GM23338 (cell line): ENCODE results near the gene DNAAF8. TPM values are rescaled to one million over a fixed set of nuclear protein-coding genes. Genes with fewer than 3 reads are reported as not detected.

Experiments
- ATAC-seq: fragments of 200-7000 bp; cut with Tn5 transposase; 3 replicates; pipeline ENCODE4 v1.9.1; 2020
- DNase-seq: peaks from one replicate; pipeline ENCODE4 v3.0.0-alpha.2; 2015; ENCODE audit warnings: low spot score
- H2AFZ ChIP-seq: fragments of 200-600 bp; sonication (generic); 2 replicates; pipeline ENCODE4 v1.8.0; 2016; ENCODE audit warnings: antibody characterized with exemption, mild to moderate bottlenecking, moderate library complexity
- H3F3A ChIP-seq: fragments of 200-600 bp; sonication (generic); replicated peaks from 2 replicates; pipeline ENCODE4 v1.8.0; 2017; ENCODE audit warnings: antibody characterized with exemption, mixed run types, low read depth
- H3K27ac ChIP-seq: fragments of 200-600 bp; sonication (generic); 2 replicates; pipeline ENCODE4 v1.6.1; 2016; ENCODE audit warnings: low read depth
- H3K27me3 ChIP-seq: fragments of 200-600 bp; sonication (generic); 2 replicates; pipeline ENCODE4 v1.8.0; 2016; ENCODE audit warnings: mild to moderate bottlenecking, mixed run types, moderate library complexity; ENCODE audit not compliant: insufficient read depth
- H3K36me3 ChIP-seq: fragments of 200-600 bp; sonication (generic); 2 replicates; pipeline ENCODE4 v1.8.0; 2016; ENCODE audit warnings: mild to moderate bottlenecking; ENCODE audit not compliant: insufficient read depth
- H3K4me1 ChIP-seq: fragments of 200-600 bp; sonication (generic); 2 replicates; pipeline ENCODE4 v1.8.0; 2016; ENCODE audit warnings: mild to moderate bottlenecking, moderate library complexity; ENCODE audit not compliant: insufficient read depth
- H3K4me2 ChIP-seq: fragments of 200-600 bp; sonication (generic); 2 replicates; pipeline ENCODE4 v1.7.1; 2017; ENCODE audit warnings: mixed run types
- H3K4me3 ChIP-seq: fragments of 200-600 bp; sonication (generic); 2 replicates; pipeline ENCODE4 v1.6.1; 2016; ENCODE audit warnings: mixed run types
- H3K79me2 ChIP-seq: fragments of 200-600 bp; sonication (generic); replicated peaks from 2 replicates; pipeline ENCODE4 v1.8.0; 2017; ENCODE audit warnings: mild to moderate bottlenecking; ENCODE audit not compliant: insufficient read depth
- H3K9me2 ChIP-seq: fragments of 200-600 bp; sonication (generic); 2 replicates; pipeline ENCODE4 v1.8.0; 2017; ENCODE audit not compliant: insufficient read depth
- H4K20me1 ChIP-seq: fragments of 200-600 bp; sonication (generic); replicated peaks from 2 replicates; pipeline ENCODE4 v1.8.0; 2017; ENCODE audit warnings: mild to moderate bottlenecking; ENCODE audit not compliant: insufficient read depth
- H3K27ac Mint-ChIP-seq: 2 replicates; pipeline ENCODE4 v1.8.0; 2020; ENCODE audit warnings: inconsistent platforms, mild to moderate bottlenecking, moderate library complexity, mixed read lengths
- H3K27me3 Mint-ChIP-seq: 3 replicates; pipeline ENCODE4 v1.8.0; 2022; ENCODE audit warnings: low read depth, mild to moderate bottlenecking, moderate library complexity, mixed read lengths, inconsistent platforms; ENCODE audit not compliant: insufficient read depth, poor library complexity
- H3K36me3 Mint-ChIP-seq: 3 replicates; pipeline ENCODE4 v1.8.0; 2021; ENCODE audit warnings: low read depth, mild to moderate bottlenecking, inconsistent platforms, moderate library complexity, mixed read lengths
- H3K4me1 Mint-ChIP-seq: 3 replicates; pipeline ENCODE4 v1.8.0; 2020; ENCODE audit warnings: mild to moderate bottlenecking, inconsistent platforms, mixed read lengths
- H3K4me3 Mint-ChIP-seq: 3 replicates; pipeline ENCODE4 v1.8.0; 2021; ENCODE audit warnings: moderate library complexity, mild to moderate bottlenecking, inconsistent platforms, mixed read lengths
- H3K9me3 Mint-ChIP-seq: 3 replicates; pipeline ENCODE4 v1.8.0; 2020; ENCODE audit warnings: moderate library complexity, mild to moderate bottlenecking, inconsistent platforms, mixed read lengths
- CREB1 ChIP-seq: fragments of 250-450 bp; sonication (Bioruptor Pico); IDR thresholded peaks from 2 replicates; pipeline ENCODE4 v1.5.0; 2020; ENCODE audit warnings: low read depth, mild to moderate bottlenecking, moderate library complexity
- EZH2 ChIP-seq: fragments of 200-600 bp; sonication (generic); IDR thresholded peaks from one replicate; pipeline ENCODE4 v1.8.0; 2017; ENCODE audit warnings: antibody characterized with exemption, mild to moderate bottlenecking, low read depth; ENCODE audit not compliant: unreplicated experiment
- JUNB ChIP-seq: IDR thresholded peaks from one replicate; pipeline ENCODE4 v1.6.1; 2016; ENCODE audit warnings: antibody characterized with exemption; ENCODE audit not compliant: unreplicated experiment
- NANOG ChIP-seq: IDR thresholded peaks from 2 replicates; pipeline ENCODE4 v1.6.1; 2016; ENCODE audit warnings: antibody characterized with exemption, borderline replicate concordance
- POLR2AphosphoS5 ChIP-seq: IDR thresholded peaks from 2 replicates; pipeline ENCODE4 v1.6.1; 2016; ENCODE audit warnings: antibody characterized with exemption, low read depth
- STAT1 ChIP-seq: IDR thresholded peaks from one replicate; pipeline ENCODE4 v1.6.1; 2016; ENCODE audit warnings: antibody characterized with exemption; ENCODE audit not compliant: unreplicated experiment
- ZNF114 ChIP-seq: fragments of 250-450 bp; sonication (Bioruptor Pico); IDR thresholded peaks from 2 replicates; pipeline ENCODE4 v1.5.0; 2020; ENCODE audit warnings: mild to moderate bottlenecking, moderate library complexity
- ZNF331 ChIP-seq: fragments of 250-450 bp; sonication (Bioruptor Pico); IDR thresholded peaks from 2 replicates; pipeline ENCODE4 v1.5.0; 2020; ENCODE audit warnings: low read depth, mild to moderate bottlenecking, moderate library complexity
- polyA plus RNA-seq: library from polyadenylated mRNA; unstranded; fragments of >200 nt; fragmentation: Nextera tagmentation; extraction: Ambion mirVana; gene quantifications from 2 replicates; pipeline ENCODE4 v1.2.1, GENCODE V29; 2016
- total RNA-seq: library from RNA; depleted of rRNA; stranded (reverse); fragments of >200 nt; shearing (Covaris generic); gene quantifications from 2 replicates; pipeline ENCODE4 v1.2.3, GENCODE V29; 2014
- TF ChIP-seq, protein P1 (sequence below), 2 experiments: fragments of 200-600 bp in 1 of 2; sonication (generic) in 1 of 2; conservative IDR thresholded peaks; 2 replicates each; pipeline versions ENCODE4 v1.5.1 to v1.6.1; 2016 to 2017; ENCODE audit warnings: antibody characterized with exemption in 2 of 2, low read depth in 2 of 2, mild to moderate bottlenecking in 2 of 2, moderate library complexity in 1 of 2
- TF ChIP-seq, protein P2 (sequence below): IDR thresholded peaks from one replicate; pipeline ENCODE4 v1.6.1; 2018; ENCODE audit warnings: antibody characterized with exemption; ENCODE audit not compliant: unreplicated experiment
- TF ChIP-seq, protein P3 (sequence below): IDR thresholded peaks from 2 replicates; pipeline ENCODE4 v1.6.1; 2016; ENCODE audit warnings: antibody characterized with exemption

Gene DNAAF8
- total and polyA plus RNA-seq, 2 experiments from 2014 or later: 0.34 to 1.3 TPM

DNA sequence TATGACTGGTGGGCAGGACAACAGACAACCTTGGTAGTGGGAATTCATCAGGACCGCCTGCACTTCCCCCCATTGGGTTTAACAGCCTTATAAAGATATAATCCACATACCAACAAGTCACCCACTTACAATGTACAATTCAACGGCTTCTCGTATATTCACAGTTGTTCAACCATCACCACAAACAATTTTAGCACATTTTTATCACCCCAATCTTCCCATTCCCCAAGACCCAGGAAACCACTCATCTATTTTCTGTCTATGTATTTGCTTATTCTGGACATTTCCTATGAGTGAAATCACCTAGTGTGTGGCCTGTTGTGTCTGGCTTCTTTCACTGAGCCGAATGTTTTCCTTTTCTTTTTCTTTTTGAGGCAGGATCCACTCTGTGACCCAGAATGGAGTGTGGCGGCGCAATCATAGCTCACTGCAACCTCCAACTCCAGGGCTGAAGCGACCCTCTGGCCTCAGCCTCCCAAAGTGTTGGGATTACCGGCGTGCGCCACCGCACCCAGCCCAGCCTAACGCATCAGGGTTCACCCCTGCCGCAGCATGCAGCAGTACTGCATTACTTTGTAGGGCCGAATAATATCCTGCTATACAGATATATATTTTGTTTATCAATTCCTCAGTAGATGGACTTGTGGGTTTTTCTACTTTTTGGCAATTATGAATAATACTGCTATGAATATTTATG is 11.1 kb upstream of the DNAAF8 start:
- peaks cover 3% of the 10 kb centered on the region for H3K27me3 Mint-ChIP-seq

More for the DNA sequence above, 11.1 kb upstream of the DNAAF8 start:
- no peaks in the 10 kb centered on the region for H3K9me2 ChIP-seq
- no peak overlapping the region for H3K4me2 ChIP-seq
- H3K4me3 Mint-ChIP-seq: no peak overlapping the region
- 0 out of 2 replicates have a peak, but pooled peaks cover 3% of the 10 kb centered on the region for H4K20me1 ChIP-seq
- H3K27me3 ChIP-seq: no peaks in the 10 kb centered on the region
- H3F3A ChIP-seq: peaks cover 11% of the 10 kb centered on the region
- H3K27ac ChIP-seq: no peak overlapping the region; the same call in none of the 2 replicates
- H3K27ac Mint-ChIP-seq: no peak overlapping the region; the same call in 1 of the 2 replicates
- peaks cover 5% of the 10 kb centered on the region for H3K79me2 ChIP-seq
- H3K4me1 ChIP-seq: peaks cover 12% of the 10 kb centered on the region
- H3K9me3 Mint-ChIP-seq: no peaks in the 10 kb centered on the region
- H3K4me3 ChIP-seq: no peak overlapping the region
- DNase-seq (no peak), ATAC-seq (no peak)
- TF ChIP-seq ZNF114 (CRISPR knock-in tag) (no peak), JUNB (no peak), POLR2AphosphoS5 (no peak), ZNF331 (CRISPR knock-in tag) (no peak), CREB1 (CRISPR knock-in tag) (no peak), EZH2 (no peak), STAT1 (no peak), NANOG (no peak)
- TF ChIP-seq, protein P1, sequence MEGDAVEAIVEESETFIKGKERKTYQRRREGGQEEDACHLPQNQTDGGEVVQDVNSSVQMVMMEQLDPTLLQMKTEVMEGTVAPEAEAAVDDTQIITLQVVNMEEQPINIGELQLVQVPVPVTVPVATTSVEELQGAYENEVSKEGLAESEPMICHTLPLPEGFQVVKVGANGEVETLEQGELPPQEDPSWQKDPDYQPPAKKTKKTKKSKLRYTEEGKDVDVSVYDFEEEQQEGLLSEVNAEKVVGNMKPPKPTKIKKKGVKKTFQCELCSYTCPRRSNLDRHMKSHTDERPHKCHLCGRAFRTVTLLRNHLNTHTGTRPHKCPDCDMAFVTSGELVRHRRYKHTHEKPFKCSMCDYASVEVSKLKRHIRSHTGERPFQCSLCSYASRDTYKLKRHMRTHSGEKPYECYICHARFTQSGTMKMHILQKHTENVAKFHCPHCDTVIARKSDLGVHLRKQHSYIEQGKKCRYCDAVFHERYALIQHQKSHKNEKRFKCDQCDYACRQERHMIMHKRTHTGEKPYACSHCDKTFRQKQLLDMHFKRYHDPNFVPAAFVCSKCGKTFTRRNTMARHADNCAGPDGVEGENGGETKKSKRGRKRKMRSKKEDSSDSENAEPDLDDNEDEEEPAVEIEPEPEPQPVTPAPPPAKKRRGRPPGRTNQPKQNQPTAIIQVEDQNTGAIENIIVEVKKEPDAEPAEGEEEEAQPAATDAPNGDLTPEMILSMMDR (conservative IDR thresholded peaks at IDR 0.05; ENCODE audit: low read depth in 2 of 2): no peak
- TF ChIP-seq, protein P2, sequence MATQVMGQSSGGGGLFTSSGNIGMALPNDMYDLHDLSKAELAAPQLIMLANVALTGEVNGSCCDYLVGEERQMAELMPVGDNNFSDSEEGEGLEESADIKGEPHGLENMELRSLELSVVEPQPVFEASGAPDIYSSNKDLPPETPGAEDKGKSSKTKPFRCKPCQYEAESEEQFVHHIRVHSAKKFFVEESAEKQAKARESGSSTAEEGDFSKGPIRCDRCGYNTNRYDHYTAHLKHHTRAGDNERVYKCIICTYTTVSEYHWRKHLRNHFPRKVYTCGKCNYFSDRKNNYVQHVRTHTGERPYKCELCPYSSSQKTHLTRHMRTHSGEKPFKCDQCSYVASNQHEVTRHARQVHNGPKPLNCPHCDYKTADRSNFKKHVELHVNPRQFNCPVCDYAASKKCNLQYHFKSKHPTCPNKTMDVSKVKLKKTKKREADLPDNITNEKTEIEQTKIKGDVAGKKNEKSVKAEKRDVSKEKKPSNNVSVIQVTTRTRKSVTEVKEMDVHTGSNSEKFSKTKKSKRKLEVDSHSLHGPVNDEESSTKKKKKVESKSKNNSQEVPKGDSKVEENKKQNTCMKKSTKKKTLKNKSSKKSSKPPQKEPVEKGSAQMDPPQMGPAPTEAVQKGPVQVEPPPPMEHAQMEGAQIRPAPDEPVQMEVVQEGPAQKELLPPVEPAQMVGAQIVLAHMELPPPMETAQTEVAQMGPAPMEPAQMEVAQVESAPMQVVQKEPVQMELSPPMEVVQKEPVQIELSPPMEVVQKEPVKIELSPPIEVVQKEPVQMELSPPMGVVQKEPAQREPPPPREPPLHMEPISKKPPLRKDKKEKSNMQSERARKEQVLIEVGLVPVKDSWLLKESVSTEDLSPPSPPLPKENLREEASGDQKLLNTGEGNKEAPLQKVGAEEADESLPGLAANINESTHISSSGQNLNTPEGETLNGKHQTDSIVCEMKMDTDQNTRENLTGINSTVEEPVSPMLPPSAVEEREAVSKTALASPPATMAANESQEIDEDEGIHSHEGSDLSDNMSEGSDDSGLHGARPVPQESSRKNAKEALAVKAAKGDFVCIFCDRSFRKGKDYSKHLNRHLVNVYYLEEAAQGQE: no peak
- TF ChIP-seq, protein P3, sequence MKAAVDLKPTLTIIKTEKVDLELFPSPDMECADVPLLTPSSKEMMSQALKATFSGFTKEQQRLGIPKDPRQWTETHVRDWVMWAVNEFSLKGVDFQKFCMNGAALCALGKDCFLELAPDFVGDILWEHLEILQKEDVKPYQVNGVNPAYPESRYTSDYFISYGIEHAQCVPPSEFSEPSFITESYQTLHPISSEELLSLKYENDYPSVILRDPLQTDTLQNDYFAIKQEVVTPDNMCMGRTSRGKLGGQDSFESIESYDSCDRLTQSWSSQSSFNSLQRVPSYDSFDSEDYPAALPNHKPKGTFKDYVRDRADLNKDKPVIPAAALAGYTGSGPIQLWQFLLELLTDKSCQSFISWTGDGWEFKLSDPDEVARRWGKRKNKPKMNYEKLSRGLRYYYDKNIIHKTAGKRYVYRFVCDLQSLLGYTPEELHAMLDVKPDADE: no peak
- H2AFZ ChIP-seq: no peak overlapping the region
- peaks cover 13% of the 10 kb centered on the region for H3K4me1 Mint-ChIP-seq
- H3K36me3 Mint-ChIP-seq: peaks cover 33% of the 10 kb centered on the region
- peaks cover 10% of the 10 kb centered on the region for H3K36me3 ChIP-seq
